ENCODE measurements around the gene VSIG10. TPM values are rescaled to one million over a fixed set of nuclear protein-coding genes. Genes with fewer than 3 reads are reported as not detected.
A peak's percentile ranks its signal among the peaks of the same experiment; 100 is the strongest.

Gene VSIG10
- total and polyA plus RNA-seq, 2 of the 13 experiments (the other 11 are each of a cell fraction or from before 2014, with no cell fraction given) = 25.6 to 42.5 TPM

DNA sequence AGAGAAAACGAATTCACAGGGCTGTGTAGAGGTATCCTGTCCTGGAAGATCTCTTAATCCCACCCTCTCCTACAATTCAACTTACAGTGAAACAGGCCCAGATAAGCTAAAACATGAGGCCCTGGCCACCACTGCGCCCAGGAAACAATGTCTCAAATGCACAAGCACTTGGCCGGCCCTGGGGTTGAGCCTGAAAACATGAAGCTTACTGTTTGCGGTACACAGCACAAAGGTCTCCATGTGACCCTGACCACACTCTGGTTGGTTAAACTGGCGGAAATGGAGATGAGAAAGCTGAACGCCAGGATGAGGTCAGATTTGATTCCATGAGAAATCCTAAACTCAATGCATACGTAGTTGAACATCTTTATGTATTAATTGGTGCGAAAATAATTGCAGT is 59.2 kb downstream of the VSIG10 start (continued):
- TF ChIP-seq KLF12 (CRISPR knock-in tag; IDR thresholded peaks at IDR 0.05; ENCODE audit: borderline replicate concordance) = no peak
- TF ChIP-seq ASH2L (IDR thresholded peaks at IDR 0.05; ENCODE audit: insufficient read length, low read depth, low read length) = no peak
- no peak for TF ChIP-seq KDM1A (CRISPR knock-in tag; IDR thresholded peaks at IDR 0.05)
- no peak for TF ChIP-seq RXRA (CRISPR knock-in tag; IDR thresholded peaks at IDR 0.05)
- no peak for TF ChIP-seq ZNF749 (CRISPR knock-in tag; IDR thresholded peaks at IDR 0.05; ENCODE audit: borderline replicate concordance)
- no peak for TF ChIP-seq GZF1 (CRISPR knock-in tag; IDR thresholded peaks at IDR 0.05)
- 0 out of 2 replicates have a peak, but pooled peaks have one; percentile 33 for TF ChIP-seq HNF4G (IDR thresholded peaks at IDR 0.05; ENCODE audit: borderline replicate concordance, low read depth, low read length)
- TF ChIP-seq HNF4G (CRISPR knock-in tag; IDR thresholded peaks at IDR 0.05; ENCODE audit: borderline replicate concordance, low read depth) = no peak
- TF ChIP-seq ZNF337 (CRISPR knock-in tag; IDR thresholded peaks at IDR 0.05; ENCODE audit: borderline replicate concordance, low read depth) = no peak
- no peak for TF ChIP-seq KDM4B (CRISPR knock-in tag; IDR thresholded peaks at IDR 0.05)
- no peak for TF ChIP-seq NCOA1 (CRISPR knock-in tag; IDR thresholded peaks at IDR 0.05)
- no peak for TF ChIP-seq HMG20A (CRISPR knock-in tag; IDR thresholded peaks at IDR 0.05; ENCODE audit: borderline replicate concordance)
- TF ChIP-seq ZBTB33 (CRISPR knock-in tag; IDR thresholded peaks at IDR 0.05) = peak; percentile 97
- no peak for TF ChIP-seq ZNF615 (CRISPR knock-in tag; IDR thresholded peaks at IDR 0.05; ENCODE audit: borderline replicate concordance)
- no peak for TF ChIP-seq SIX1 (CRISPR knock-in tag; IDR thresholded peaks at IDR 0.05; ENCODE audit: borderline replicate concordance)
- no peak for TF ChIP-seq PHF8 (CRISPR knock-in tag; IDR thresholded peaks at IDR 0.05)
- no peak for TF ChIP-seq ZNF30 (CRISPR knock-in tag; IDR thresholded peaks at IDR 0.05)
- no peak for TF ChIP-seq SRY (CRISPR knock-in tag; IDR thresholded peaks at IDR 0.05)
- TF ChIP-seq U2AF1 (optimal IDR thresholded peaks at IDR 0.05; ENCODE audit: low read depth, low read length) = no peak
- no peak for TF ChIP-seq NBN (conservative IDR thresholded peaks at IDR 0.05)
- TF ChIP-seq ZNF556 (CRISPR knock-in tag; IDR thresholded peaks at IDR 0.05; ENCODE audit: borderline replicate concordance) = no peak
- no peak for TF ChIP-seq ZSCAN5A (CRISPR knock-in tag; IDR thresholded peaks at IDR 0.05; ENCODE audit: borderline replicate concordance)
- no peak for TF ChIP-seq KMT2A (CRISPR knock-in tag; IDR thresholded peaks at IDR 0.05)
- no peak for TF ChIP-seq ZSCAN29 (CRISPR knock-in tag; conservative IDR thresholded peaks at IDR 0.05)
- TF ChIP-seq HNF4A (CRISPR knock-in tag; IDR thresholded peaks at IDR 0.05) = peak; percentile 68
- 0 out of 2 replicates have a peak, but pooled peaks have one; percentile 26 for TF ChIP-seq FOXO1 (CRISPR knock-in tag; IDR thresholded peaks at IDR 0.05)
- no peak for TF ChIP-seq ZNF333 (CRISPR knock-in tag; IDR thresholded peaks at IDR 0.05; ENCODE audit: borderline replicate concordance)
- no peak for TF ChIP-seq ZNF335 (CRISPR knock-in tag; IDR thresholded peaks at IDR 0.05)
- no peak for TF ChIP-seq TIGD3 (CRISPR knock-in tag; IDR thresholded peaks at IDR 0.05; ENCODE audit: borderline replicate concordance)
- TF ChIP-seq SIN3A (IDR thresholded peaks at IDR 0.05; ENCODE audit: borderline replicate concordance, low read depth, low read length) = no peak
